ENCODE measurements around the gene WWOX.

- TF ChIP-seq CTCF (IDR thresholded peaks at IDR 0.05; ENCODE audit: poor library complexity), result no peak
- TF ChIP-seq EZH2 (IDR thresholded peaks at IDR 0.05; ENCODE audit: borderline replicate concordance), result no peak
- no peak for TF ChIP-seq EZH2phosphoT487 (IDR thresholded peaks at IDR 0.05; ENCODE audit: low read depth, severe bottlenecking, unreplicated experiment)
Observed at GRCh38 chr16:78689536-78689935, 590.1 kb downstream of the WWOX start.

Data from hepatocyte (in vitro differentiated cells).